Calu3 (cell line): Measurements from ENCODE around the gene FARS2. TPM values are rescaled to one million over a fixed set of nuclear protein-coding genes. Genes with fewer than 3 reads are reported as not detected.

Experiments used
- BruUV-seq: library from RNA; stranded (reverse); fragments of 400-500 nt; replicated peaks from 2 replicates; lab custom pipeline; 2021; lab: Mats Ljungman, UMichigan
- CTCF ChIA-PET: fragments of 300-600 bp; sonication (Branson Sonifier 250); formaldehyde crosslinking; loops from one replicate; lab custom pipeline; 2022; ENCODE audit warnings: antibody characterized with exemption; lab: Charles Lee
- DNase-seq: peaks from one replicate; pipeline ENCODE4 v3.0.0; 2022
- H3K27ac Mint-ChIP-seq: one replicate; pipeline ENCODE4 v1.8.0; 2022; ENCODE audit warnings: mixed read lengths; ENCODE audit not compliant: unreplicated experiment
- H3K27me3 Mint-ChIP-seq: one replicate; pipeline ENCODE4 v1.8.0; 2022; ENCODE audit warnings: mixed read lengths; ENCODE audit not compliant: unreplicated experiment
- H3K36me3 Mint-ChIP-seq: one replicate; pipeline ENCODE4 v1.8.0; 2022; ENCODE audit warnings: mild to moderate bottlenecking, moderate library complexity, mixed read lengths; ENCODE audit not compliant: insufficient read depth, unreplicated experiment
- H3K4me1 Mint-ChIP-seq: one replicate; pipeline ENCODE4 v1.8.0; 2022; ENCODE audit warnings: mild to moderate bottlenecking, low read depth, mixed read lengths; ENCODE audit not compliant: unreplicated experiment
- H3K4me3 Mint-ChIP-seq: one replicate; pipeline ENCODE4 v1.8.0; 2022; ENCODE audit warnings: mild to moderate bottlenecking, low read depth, moderate library complexity, mixed read lengths; ENCODE audit not compliant: unreplicated experiment
- H3K9me3 Mint-ChIP-seq: one replicate; pipeline ENCODE4 v1.8.0; 2022; ENCODE audit warnings: low read depth, mixed read lengths; ENCODE audit not compliant: unreplicated experiment
- CTCF ChIP-seq: fragments of 200-600 bp; IDR thresholded peaks from one replicate; pipeline ENCODE4 v1.8.0; 2022; ENCODE audit warnings: antibody characterized with exemption; ENCODE audit not compliant: unreplicated experiment
- intact Hi-C: fragments of 100-400 bp; cut with micrococcal nuclease; formaldehyde crosslinking; loops from one replicate; pipeline ENCODE4 v1.10.0; 2022; ENCODE audit not compliant: unreplicated experiment
- total RNA-seq: library from RNA; stranded (reverse); gene quantifications from 2 replicates; pipeline ENCODE4 v1.2.3, GENCODE V29; 2022

FARS2 gene
- total RNA-seq, 1 experiment from 2014 or later, result 13.4 TPM

GRCh38 chr6:5536644-5537043 is 275.3 kb downstream of the FARS2 start:
- no peak overlapping the region for H3K4me3 Mint-ChIP-seq
- no peaks in the 10 kb centered on the region for H3K4me1 Mint-ChIP-seq
- CTCF ChIA-PET, result no interaction called here
- H3K9me3 Mint-ChIP-seq, result no peaks in the 10 kb centered on the region
- BruUV-seq, result no TSS peak
- intact Hi-C loops, result no loop called here
- TF ChIP-seq CTCF, result no peak
- DNase-seq, result no peak
- H3K36me3 Mint-ChIP-seq, result no peaks in the 10 kb centered on the region
- no peaks in the 10 kb centered on the region for H3K27me3 Mint-ChIP-seq
- H3K27ac Mint-ChIP-seq, result no peak overlapping the region

DNA sequence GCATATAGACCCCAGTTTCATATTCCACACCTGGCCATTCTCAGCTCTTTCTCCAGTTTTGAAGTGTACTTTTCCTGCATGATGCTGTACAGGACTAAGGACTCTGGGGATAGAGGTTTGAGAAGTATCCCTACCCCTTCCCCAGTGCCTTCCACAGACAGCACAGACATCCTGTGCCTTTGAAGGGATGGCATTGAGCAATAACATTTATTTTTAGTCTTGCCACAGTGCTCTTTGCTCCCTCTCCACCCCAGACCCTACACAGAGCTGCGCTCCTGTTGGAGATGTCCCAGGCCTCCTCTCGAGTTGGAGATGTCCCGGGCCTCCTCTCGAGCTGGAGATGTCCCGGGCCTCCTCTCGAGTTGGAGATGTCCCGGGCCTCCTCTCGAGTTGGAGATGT is 275.8 kb downstream of the FARS2 start:
- no peaks in the 10 kb centered on the region for H3K9me3 Mint-ChIP-seq
- no peak for DNase-seq
- CTCF ChIA-PET, result no interaction called here
- BruUV-seq, result no TSS peak
- intact Hi-C loops, result no loop called here
- H3K27ac Mint-ChIP-seq, result no peak overlapping the region
- H3K4me3 Mint-ChIP-seq, result no peak overlapping the region
- no peaks in the 10 kb centered on the region for H3K27me3 Mint-ChIP-seq
- H3K36me3 Mint-ChIP-seq, result no peaks in the 10 kb centered on the region
- H3K4me1 Mint-ChIP-seq, result no peaks in the 10 kb centered on the region
- TF ChIP-seq CTCF, result no peak

DNA sequence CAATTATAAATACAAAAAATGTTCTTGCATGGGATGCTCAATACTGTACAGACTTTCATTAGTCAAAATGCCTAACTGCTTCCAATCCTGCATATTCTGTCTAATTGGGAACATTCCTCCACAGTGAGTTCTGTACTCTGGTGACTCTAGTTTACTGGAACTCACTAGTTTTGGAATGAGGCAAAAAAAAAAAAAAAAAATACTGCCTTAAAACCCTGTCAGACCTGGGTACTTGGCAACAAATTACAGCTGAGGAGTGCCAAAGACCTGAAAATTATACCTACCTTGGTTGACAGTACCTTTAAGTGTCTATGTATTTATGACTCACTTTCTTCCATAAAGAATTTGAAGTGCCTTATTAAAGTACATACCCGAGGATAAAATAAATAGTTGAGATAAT is 276.7 kb downstream of the FARS2 start:
- Mint-ChIP-seq H3K27ac (no peak overlapping the region), H3K27me3 (no peaks in the 10 kb centered on the region), H3K4me3 (no peak overlapping the region), H3K9me3 (no peaks in the 10 kb centered on the region), H3K4me1 (no peaks in the 10 kb centered on the region), H3K36me3 (no peaks in the 10 kb centered on the region)
- DNase-seq, result no peak
- intact Hi-C loops, result no loop called here
- no TSS peak for BruUV-seq
- TF ChIP-seq CTCF, result no peak
- CTCF ChIA-PET, result no interaction called here

DNA sequence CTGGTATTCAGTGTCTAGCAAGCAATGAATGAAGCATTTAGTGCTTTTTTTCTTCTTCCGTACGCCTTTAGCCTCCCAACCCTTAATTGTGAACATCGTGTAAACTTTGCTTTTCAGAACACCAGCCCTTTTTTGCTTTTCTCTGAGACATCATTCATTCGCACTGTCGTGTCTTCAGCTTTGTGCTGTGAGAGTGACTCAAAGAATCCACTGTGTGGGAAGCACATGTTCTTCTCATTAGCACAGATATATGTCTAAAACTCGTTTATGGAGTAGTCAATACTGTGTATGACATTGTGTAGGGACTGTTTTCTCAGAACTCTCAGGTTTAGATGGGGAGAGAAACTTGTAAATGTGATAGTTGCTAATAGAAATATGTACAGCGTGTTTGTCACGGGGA is 279.1 kb downstream of the FARS2 start:
- BruUV-seq, result no TSS peak
- Mint-ChIP-seq H3K4me1 (no peaks in the 10 kb centered on the region), H3K27ac (no peak overlapping the region), H3K27me3 (no peaks in the 10 kb centered on the region), H3K36me3 (peaks cover 4% of the 10 kb centered on the region), H3K4me3 (no peak overlapping the region), H3K9me3 (no peaks in the 10 kb centered on the region)
- TF ChIP-seq CTCF, result no peak
- no peak for DNase-seq
- intact Hi-C loops, result no loop called here
- CTCF ChIA-PET, result no interaction called here
